NCI-H1694 treated with DMSO at 0.1 percent for 48 hours (cell line): Measurements from ENCODE around the gene MGAT4B.
"Not testable (repeated sequence)": the region's sequence is repeated elsewhere in the genome, so short reads cannot be mapped to it uniquely, and the experiment has no call there.

ENCODE experiments used
- DNase-seq: peaks from one replicate; lab custom pipeline; 2025; lab: John Stamatoyannopoulos, UW

Gene MGAT4B

DNA sequence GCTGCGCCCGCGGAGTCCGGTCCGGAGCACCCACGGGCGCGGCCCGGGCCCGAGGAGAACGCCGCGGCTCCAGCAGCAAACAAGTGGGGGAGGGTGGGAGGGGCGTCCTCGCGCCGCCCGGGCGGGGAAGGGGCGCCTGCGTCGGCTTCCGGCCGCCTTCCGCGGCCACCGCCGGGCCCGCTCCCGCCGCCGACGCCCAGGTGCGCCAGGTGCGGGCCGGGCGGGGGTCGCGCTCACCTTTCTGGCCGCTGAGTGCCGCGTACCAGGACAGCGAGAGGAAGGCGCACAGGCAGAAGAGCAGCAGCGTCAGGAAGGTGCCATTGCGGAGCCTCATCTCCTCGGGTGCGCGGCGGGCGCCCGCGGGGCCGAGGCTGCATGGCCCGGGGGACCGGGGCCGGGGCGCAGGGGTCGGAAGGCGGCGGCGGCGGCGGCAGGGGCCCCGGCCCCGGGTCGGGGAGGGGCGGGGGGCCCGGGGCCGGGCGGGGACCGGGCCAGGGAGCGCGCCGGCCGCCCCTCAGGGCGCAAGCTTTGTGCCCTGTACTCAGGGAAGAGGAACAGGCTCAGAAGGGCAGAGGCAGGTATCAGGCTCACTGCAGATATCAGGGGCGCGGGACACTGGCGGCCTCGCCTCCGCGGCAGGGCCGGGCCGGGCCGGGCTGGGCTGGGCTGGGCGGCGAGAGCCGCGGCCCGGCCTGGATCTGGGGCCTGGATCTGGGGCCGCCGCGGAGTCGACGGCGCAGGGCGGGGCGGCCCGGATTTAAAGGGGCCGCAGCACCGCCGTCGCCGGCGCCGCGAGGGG is at the start of gene MGAT4B:
Gene MGAT4B, minus strand, starts transcription at position 617 of the 799 bp plus-strand sequence. Its CDS starts 283 bp downstream, at position 334.
- no peak for DNase-seq

DNA sequence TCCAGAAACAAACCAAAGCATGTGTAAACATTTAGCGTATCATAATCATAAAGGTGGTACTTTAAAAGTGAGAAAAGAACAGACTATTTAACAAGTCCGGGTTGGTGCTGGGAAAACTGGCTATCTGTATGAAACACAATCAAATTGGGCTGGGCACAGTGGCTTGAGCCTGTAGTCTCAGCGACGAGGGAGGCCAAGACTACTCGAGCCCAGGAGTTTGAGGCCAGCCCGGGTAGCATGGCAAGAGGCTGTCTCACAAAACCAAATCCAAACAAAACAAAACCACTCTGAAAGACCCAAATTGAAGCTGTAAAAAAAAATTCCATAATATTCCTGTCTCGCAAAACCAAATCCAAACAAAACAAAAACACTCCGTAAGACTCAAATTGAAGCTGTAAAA is 47.7 kb upstream of the MGAT4B start:
- DNase-seq: no peak

DNA sequence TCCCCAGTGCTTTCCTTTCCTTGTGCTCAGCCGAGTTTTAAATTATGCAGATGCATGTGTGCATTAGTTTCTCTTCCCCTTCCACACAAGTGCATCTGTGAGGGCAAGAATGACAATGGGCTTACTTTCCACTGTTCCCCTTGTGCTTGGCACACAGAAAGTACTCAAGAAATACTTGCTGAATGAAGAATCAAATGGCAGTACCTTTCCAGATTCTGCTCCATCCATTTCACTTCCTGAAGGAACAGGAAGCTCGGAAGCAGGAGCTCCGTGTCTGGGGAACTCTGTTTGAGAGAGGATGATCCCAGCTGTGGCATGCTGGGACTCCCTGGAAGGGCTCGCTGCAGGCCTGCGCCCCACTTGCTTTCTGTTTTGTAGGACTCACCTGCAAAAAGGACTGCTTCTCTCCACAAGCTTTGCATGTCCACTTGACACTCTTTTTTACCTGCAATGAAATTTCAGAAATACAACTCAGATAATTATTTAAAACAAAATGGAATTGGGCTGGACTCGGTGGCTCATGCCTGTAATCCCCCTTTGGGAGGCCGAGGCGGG is 46.4 kb upstream of the MGAT4B start:
- DNase-seq: no peak

DNA sequence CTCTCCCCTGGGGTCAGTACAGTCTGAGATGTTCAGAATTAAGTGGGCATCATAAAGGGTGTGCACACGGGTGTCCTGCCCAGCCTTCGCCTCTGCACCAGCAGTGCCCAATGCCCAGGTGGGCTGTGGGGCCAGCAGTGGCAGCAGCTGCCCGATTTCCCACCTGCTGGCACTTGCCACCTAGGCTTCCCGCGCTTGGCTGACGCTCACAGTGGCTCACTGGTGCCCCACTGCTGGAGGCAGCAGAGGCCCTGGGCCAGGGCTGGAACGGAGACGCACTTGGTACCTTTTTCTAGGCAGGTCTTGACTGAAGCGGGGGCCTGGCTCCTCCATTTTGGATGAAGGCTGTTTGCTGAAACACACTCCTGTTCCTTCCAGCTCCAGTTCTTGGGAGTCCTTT is 35.0 kb upstream of the MGAT4B start:
- DNase-seq: no peak

DNA sequence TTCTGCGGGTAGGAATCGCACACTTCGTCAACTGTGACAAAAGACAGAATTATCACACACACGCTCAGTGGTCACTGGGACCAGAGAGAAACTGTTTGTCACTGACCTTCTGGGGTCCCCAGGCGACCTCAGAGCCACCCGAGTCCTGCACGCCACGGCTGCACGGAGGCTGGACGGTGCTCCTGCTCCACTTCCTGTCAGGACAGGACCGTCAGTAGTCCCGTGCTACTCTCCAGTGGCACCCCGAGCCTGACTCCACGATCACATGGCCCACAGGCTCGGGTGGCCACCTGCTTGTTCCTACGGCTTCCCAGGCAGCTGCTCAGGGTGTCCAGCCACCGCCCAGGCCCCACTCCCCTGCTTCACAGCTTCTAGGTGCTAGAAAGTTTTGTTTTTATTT is 34.1 kb upstream of the MGAT4B start:
- no peak for DNase-seq

DNA sequence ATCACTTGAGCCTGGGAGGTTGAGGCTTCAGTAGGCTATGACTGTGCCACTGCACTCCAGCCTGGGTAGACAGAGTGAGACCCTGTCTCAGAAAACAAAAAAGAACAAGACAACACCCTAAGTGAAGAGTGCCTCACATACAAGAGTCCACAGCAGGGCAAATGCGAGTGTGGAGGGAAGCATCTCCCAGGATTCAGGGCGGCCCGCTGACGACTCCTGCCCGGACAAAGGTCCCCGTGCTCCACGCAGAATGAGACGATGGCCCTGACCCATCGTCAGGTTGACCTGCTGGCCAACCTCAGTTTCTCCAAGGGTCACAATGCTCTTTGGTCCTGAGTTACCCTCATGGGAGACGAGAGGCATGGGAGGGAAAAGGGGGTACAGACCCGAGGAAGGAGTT is 33.7 kb upstream of the MGAT4B start:
- DNase-seq: no peak

DNA sequence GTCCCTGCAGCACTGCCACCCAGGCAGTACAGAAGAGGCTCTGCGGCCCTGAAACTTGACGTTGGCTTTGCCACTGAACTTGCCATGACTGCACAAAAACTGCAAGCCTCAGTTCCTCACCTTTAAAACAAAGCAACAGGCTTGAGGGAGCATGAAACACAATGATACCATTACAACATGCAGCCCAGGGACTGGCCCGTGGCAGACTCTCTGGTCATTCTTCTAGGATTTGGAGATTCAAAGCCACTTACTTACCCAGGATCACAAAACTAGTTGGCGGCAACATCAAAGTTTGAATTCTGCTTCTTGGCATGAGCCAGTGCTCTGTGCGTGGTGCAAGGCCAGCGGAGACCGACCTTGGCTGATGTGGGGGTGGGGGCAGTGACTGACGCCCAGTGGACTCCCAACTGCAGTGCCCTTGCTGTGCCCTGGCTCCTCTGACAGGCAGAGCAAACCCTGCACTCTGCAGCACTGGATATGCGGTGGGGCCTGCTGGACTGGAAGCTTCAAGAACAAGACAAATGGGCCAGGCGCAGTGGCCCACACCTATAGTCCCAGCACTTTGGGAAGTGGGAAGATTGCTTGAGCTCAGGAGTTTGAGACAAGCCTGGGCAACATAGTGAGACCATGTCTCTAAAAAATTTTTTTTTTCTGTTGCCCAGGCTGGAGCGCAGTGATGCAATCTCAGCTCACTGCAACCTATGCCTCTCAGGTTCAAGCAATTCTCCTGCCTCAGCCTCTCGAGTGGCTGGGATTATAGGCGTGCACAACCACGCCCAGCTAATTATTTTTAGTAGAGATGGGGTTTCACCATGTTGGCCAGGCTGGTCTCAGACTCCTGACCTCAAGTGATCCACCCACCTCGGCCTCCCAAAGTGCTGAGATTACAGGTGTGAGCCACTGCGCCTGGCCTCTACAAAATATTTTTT is 32.9 kb upstream of the MGAT4B start:
- no peak for DNase-seq

DNA sequence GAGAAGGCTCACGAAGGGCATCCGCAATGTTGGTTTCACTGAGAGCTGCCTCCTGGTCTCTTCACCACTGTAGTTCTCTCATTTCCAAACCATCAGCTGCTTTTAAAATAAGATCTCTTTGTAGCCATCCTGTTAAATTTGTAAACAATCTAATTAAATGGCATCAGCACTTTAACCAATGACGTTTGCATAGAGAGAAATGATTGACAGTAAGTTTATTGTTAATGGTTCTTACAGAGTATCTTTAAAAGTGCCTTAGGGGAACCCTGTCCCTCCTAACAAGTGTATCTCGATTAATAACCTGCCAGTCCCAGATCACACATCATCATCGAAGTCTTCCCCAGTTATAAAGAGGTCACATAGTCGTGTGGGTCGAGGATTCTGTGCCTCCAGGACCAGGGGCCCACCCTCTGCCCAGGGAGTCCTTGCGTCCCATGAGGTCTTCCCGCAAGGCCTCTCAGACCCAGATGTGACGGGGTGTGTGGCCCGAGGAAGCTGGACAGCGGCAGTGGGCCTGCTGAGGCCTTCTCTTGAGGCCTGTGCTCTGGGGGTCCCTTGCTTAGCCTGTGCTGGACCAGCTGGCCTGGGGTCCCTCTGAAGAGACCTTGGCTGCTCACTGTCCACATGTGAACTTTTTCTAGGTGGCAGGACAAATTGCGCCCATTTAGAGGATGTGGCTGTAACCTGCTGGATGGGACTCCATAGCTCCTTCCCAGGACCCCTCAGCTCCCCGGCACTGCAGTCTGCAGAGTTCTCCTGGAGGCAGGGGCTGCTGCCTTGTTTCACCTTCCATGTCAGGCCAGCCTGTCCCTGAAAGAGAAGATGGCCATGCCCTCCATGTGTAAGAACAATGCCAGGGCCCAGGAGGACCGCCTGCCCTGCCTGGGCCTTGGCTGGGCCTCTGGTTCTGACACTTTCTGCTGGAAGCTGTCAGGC is 30.7 kb upstream of the MGAT4B start:
- no peak for DNase-seq

DNA sequence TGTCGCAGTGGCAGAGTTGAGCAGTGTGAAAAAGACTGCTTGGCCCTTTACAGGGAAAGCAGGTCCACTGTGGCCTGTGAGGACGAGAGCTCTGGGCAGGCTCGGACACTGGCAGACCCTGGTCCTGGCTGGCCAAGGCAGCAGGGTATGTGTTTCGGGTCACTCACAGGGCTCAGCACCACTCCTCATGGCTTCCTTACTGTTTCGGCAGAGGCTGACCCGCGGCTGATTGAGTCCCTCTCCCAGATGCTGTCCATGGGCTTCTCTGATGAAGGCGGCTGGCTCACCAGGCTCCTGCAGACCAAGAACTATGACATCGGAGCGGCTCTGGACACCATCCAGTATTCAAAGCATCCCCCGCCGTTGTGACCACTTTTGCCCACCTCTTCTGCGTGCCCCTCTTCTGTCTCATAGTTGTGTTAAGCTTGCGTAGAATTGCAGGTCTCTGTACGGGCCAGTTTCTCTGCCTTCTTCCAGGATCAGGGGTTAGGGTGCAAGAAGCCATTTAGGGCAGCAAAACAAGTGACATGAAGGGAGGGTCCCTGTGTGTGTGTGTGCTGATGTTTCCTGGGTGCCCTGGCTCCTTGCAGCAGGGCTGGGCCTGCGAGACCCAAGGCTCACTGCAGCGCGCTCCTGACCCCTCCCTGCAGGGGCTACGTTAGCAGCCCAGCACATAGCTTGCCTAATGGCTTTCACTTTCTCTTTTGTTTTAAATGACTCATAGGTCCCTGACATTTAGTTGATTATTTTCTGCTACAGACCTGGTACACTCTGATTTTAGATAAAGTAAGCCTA is 29.8 kb upstream of the MGAT4B start:
- no peak for DNase-seq

DNA sequence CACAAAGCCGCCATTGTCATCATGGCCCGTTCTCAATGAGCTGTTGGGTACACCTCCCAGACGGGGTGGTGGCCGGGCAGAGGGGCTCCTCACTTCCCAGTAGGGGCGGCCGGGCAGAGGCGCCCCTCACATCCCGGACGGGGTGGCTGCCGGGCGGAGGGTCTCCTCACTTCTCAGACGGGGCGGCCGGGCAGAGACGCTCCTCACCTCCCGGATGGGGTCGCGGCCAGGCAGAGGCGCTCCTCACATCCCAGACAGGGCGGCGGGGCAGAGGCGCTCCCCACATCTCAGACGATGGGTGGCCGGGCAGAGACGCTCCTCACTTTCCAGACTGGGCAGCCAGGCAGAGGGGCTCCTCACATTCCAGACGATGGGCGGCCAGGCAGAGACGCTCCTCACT is 28.2 kb upstream of the MGAT4B start:
- DNase-seq: not testable (repeated sequence)

DNA sequence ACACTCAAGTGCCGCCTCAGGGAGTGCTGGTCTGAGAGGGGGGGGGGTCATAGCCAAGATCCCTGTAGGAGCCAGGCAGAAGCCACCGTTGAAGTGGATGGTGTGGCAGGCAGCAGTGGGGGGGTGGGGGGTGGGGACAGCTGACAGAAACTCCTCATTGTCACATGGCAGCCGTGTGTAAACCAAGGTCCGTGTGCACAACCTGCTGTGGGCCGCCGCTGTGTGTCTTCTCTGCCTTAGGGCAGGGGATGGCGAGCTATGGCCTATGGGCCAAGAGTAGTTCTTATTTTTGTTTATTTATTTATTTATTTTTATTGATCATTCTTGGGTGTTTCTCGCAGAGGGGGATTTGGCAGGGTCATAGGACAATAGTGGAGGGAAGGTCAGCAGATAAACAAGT is 27.5 kb upstream of the MGAT4B start:
- DNase-seq: no peak

DNA sequence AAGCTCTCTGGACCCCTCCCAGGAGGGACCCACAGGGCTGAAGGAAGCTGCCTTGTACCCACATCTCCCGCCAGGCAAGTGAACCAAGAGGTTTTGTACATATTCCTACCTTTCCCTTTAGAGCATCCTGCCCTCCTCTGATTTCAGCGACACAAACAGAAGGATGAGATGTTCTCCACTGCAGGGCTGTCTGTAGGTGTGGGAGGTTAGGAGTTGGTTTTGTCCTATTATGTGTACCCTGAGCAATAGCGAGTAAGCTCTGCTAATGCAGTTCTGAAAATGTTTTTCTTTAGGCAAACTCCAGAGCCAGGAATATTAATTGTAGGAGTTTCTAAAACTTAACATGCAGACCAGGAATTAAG is 27.0 kb upstream of the MGAT4B start:
- no peak for DNase-seq

DNA sequence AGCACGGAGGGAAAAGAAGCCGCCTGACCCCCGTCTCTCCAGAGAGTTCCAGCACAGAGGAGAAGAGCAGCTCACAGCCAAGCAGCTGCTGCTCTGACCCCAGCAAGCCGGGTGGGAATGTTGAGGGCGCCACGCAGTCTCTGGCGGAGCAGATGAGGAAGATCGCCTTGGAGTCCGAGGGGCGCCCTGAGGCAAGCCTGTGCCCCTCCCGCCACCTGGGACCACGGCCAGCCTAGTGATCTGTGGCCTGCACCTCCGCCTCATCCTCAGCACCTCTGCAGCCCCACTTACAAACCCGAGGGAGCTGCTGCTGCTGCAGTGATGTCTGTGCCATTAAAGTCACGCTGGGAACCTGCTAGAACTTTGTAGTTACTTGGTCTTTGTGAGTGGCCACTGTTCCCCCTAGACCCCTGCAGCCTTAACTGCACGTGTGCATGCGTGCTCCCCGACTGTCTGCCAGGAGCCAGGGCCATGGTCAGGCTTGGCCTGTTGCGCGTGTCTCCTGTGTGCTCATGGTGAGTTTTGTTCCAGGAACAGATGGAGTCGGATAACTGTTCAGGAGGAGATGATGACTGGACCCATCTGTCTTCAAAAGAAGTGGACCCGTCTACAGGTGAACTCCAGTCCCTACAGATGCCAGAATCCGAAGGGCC is 26.5 kb upstream of the MGAT4B start:
- DNase-seq: no peak

DNA sequence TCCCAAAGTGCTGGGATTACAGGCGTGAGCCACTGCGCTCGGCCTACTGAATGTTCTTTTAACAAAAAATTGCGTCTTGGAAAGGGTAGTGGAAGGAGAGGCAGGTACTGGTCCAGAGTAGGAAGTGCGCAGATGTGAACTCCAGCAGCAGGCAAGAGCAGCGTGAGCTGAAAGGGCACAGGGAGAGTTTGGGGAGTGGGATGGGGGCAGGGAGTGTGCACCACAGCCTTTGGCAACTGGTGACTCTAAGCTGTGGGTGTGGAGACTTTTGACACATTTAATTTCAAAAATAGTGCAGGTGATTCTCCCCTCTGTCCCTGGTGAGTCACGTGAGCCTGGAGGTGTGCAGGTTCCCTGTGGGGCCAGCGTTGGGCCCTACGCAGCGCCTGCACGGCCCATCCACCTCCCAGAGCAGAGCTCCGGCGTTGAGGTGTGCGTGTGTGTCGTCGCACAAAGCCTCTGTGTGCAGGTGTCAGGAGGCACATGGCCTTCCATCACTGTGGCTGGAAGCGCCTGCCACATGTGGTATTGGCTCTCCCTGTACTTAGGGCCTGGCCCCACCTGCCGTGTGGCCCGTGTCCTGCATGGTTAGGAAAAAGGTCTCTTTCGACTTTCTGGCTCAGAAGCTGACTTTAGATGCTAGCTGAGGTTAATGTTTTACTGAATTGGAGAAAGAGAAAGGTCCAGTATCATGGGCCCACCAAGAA is 25.5 kb upstream of the MGAT4B start:
- no peak for DNase-seq

DNA sequence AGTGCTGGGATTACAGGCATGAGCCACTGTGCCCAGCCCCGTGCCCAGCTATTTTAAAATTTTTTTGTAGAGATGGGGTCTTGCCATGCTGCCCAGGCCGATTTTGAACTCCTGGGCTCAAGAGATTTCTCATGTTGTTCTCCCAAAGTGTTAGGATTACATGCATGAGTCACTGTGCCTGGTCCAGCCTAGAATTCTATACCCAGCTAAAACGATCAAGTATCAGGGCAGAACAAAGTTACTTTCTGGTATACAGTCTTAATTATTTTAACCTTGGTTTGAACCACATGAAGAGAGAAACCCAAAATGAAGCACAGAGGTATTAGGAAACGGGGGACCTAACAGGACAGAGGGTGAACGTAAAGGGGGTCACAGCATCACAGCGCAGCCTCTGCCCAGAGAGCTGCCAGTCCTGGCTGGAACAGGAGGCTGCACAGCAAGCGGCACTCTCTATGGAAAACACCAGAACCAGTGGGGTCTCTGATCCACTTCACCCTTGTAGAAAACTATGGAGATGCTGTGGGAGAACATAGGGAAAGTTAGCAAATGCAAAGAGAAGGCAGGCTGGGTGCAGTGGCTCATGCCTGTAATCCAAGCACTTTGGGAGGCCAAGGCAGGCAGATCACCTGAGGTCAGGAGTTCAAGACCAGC is 24.3 kb upstream of the MGAT4B start:
- DNase-seq: no peak

DNA sequence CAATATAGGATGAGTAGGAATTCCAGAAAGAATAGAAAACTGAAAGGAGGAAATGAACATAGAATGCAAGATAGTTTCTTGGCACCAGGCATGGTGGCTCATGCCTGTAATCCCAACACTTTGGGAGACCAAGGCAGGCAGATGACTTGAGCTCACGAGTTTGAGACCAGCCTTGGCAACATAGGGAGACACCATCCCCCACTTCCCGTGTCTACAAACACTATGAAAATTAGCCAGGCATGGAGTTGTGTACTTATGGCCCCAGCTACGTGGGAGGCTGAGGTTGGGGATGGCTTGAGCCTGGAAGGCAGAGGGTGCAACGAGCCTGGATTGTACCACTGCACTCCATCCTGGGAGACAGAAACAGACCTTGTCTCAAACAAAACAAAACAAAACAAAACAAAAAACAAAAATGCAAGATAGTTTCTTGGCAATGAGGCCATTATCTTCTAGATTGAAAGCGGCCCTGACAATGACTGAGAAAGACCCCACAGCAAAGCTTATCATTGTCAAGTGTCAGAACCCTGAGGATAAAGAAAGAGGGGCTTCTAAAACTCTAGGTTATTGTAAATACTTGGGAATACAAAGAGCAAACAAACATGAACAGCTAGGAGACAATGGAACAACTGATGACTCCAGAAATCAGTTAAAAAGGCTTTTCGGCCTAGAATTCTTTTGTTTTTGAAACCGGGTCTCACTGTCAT is 23.2 kb upstream of the MGAT4B start:
- DNase-seq: no peak

DNA sequence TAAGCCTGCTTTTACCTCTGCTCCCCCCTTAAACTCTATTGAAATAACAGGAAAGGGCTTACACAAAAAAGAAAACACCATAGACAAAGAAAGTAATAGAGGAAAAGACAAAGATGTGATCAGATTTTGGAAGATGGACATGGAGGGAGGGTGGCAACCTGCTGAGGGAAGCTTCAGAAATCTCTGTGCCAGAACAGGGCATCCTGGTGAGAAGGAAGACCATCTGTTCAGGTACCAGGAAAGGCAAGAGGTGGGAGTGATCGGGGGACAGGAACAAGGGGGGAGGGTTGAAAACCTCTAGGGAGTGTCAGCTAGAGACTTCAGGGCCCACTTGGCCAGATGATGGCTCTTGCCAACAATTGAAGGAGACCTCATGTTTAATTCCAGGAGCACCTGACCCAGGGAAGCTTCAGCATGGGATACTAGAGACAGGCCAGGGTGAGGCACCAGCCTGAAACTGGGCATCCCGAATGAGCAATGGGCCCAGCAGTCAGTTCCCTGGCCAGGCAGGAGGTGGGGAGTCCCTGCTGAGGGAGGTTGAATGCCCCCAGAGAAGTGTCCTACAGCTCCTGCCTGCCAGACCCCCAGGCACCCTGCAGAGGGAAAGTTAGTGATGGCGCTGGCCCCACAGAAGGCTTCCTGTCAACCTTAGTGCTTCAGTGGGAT is 22.2 kb upstream of the MGAT4B start:
- DNase-seq: no peak

DNA sequence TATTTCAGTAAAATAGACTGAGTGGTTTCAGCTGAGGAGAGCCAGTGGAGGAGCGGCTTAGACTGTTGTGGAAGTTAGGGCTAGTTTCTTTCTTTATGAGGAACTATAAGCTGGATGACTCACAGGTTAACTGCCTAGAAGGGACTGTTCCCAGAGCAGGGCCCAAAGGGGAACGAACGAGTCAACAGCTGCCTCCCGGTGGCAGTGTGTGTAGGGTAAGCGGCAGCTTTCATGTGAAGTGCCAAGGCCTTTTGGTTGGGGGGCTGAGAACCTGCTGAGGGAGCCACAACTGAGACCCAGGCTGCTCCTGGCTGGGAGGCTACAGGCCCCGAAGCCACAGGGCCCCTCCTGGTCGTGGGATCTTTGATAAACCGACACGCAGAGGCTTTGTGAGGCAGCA is 21.0 kb upstream of the MGAT4B start:
- DNase-seq: no peak
